NK-92 (cell line): Measurements from ENCODE around the gene SLC9A3.
"Not testable (repeated sequence)": the region's sequence is repeated elsewhere in the genome, so short reads cannot be mapped to it uniquely, and the experiment has no call there.

ENCODE experiments used
- DNase-seq: peaks from one replicate; lab custom pipeline; 2025; ENCODE audit not compliant: unreplicated experiment; lab: John Stamatoyannopoulos, UW

SLC9A3 gene

DNA sequence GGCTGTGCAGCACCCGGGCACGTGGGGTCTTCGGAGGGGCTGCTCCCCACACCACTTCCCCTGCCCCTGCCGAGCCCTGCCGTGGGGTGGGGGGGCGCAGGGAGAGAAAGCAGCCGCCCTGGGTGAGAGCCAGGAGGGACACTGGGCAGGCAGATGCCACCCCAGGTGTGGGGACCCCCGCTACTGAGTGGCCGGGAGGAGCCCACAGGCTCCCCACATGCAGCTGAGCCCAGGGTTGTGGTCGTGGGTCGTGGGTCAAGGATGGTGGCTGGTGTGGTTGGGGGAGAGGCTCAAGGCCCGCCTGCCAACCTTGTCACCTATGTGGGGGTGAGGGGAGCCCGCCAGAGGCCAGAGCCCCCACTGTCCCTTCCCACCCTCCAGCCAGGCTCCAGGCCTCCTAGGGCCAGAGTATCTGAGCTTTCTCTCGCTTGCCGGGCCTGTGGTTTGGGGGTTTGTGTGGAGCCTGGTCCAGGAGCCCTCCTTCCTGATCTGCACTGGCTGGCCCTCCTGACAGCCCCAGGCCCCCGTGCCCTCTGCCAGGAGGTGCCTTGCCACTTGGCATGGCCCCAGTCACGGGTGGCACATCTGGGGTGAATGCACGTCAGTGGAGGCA is 45.8 kb downstream of the SLC9A3 start:
- DNase-seq = no peak

GRCh38 chr5:477871-478270 is 46.4 kb downstream of the SLC9A3 start:
- DNase-seq = no peak

- DNase-seq = no peak
Measured at GRCh38 chr5:477247-477646, 47.0 kb downstream of the SLC9A3 start.

DNA sequence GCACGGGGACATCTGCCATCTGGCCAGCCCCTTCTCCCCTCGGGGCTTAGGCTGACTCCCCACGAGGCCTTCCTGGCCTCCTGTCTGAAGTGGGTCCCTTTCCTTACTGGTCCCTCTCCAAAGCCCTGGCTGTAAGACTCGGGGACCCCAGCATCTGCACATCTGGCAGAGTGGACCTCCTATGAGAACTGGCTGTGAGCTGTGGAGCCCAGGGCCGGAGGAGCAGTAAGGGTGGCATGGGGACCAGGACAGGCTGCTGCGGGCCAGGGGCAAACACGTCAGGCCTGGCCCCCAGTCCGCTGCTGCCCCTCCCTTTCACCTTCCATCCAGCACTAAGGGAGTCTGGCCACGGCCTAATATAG is 47.5 kb downstream of the SLC9A3 start:
- DNase-seq = no peak

DNA sequence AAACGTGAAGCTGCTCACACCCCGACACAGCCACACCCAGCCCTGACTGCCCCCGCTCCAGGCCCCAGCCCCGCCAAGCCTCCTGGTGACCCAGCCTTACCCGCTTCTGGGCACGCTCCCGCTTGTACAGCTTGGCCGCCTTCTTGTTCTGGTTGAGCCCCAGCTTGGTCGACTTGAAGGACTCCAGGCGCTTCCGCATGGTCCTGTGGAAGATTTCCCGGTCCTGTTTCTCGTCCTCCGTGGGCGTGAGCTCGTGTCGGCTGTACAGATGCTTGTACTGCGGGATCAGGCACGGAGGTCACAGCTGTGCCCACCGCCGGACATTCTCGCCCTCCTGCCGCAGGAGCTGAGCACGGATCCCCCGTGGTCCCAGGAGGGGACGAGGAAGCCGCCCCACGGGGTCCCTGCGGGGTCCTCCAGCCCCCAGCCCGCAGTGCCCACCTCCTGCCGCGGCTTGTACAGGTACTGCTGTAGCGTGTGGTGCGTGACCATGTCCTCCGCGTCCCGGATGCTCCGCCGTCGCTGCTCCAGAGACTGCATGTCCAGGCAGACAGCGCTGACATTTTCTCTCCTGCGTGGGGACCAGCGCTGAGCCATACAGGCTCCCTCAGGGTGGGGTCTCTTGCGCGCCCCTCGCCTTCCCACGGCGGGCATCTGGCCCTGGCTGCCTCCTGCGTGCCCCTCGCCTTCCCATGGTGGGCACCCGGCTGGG is 48.0 kb downstream of the SLC9A3 start:
- no peak for DNase-seq

DNA sequence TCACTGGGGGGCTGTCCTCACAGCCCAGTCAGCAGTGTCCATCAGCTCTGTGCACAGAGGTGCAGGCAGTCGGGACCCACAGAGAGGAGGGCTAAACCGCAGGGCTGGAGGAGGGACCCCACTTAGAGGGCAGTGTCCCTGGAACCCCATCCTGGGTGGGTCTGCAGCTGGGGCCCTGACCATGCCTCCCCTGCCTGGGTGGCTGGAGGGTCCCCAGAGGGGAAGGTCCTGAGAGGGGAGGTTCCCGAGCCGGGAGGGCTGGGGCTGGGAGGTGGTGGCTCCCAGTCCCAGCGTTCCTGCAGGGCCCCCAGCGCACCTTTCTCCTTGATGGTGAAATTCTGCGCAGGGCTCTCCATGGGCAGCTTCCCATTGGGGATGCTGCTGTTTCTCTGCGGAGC is 48.5 kb downstream of the SLC9A3 start:
- DNase-seq = no peak

- no peak for DNase-seq
Measured at GRCh38 chr5:474840-475661, 49.2 kb downstream of the SLC9A3 start.

GRCh38 chr5:474232-474839 is 49.9 kb downstream of the SLC9A3 start:
- not testable (repeated sequence) for DNase-seq

- DNase-seq = no peak
Measured at GRCh38 chr5:473551-474192, 50.6 kb downstream of the SLC9A3 start.

DNA sequence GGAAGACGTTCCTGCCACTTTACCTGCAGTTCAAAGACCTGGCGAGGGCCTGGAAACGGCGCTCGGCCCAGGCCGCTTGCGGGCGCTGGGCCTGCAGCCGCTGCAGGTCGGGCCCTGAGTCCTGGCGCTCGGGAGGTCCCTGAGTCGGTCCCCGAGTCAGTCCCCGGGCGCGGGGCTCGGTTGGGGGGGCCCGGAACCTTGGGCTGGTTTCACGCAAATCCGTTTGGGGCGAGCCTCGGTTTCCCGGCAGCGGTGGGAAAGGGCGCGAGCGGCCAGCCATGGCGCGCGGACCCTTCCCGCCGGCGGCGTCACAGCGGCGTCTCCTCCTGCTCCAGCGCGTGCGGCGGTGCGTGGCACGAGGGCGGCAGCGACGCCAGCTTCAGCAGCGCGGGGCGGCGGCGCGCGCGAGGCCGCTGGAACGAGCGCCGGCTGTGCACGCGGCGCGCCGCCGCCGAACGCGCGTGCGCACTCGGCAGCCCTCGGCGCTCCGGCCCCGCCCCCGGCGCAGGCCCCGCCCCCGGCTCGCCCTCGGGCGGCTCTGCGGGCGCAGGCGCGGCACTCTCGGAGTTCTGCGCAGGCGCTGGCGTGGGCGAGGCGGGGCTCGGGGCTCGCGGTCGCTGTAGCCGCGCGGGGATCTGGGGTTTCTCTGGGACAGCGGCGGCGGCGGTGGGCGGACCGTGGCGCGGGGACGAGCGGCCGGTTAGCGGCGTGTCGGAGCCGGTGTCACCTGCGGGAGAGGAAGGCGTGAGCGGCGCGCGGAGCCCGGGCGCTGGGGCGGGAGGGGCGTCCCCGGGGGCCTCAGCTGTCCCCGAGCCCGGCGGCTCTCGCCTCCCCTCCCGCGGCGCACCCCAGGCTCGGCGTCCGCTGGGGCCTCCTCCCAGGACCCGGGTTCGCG is 51.3 kb downstream of the SLC9A3 start:
- DNase-seq = no peak

DNA sequence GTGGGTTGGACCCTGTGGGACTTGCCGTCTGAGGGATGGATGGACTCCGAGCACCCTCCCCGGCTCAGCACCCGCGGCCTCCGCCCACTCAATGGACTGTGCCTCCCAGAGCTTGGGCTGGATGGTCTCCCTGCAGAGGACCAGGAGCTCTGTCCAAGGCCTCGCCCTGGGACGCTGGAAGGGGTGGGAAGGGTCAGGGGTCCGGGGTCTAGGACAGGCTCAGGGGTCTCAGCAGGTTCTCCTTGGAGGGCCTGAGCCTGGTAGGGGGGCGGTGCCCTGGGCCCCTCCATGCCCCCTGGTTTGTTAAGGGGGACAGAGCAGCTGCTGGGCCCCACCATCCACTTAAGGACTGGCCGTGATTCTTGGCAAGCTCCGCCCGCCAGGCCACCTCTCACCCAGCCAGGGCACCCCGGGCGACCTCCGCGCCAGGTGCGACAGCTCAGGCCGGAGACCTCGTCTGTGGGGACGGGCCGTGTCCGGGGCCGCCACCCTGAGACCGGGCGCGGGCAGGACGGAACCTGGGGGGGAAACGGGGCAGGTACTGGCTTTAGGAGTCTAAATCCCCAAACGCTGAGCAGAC is 52.1 kb downstream of the SLC9A3 start:
- DNase-seq = no peak

DNA sequence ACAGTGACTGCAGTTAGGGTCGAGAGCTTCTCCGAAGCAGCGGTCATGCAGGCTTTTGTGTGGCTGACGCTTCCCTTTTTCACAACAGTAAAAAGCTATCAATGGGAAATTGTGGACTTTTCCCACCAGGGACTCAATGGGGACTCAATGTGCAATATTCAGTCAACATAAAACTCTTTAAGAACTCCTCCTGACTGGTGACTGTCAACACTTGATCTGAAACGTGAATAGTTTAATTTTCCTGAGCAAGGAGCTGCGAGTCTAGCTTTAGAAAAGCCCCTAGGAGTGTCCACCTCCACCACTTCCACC is 52.5 kb downstream of the SLC9A3 start:
- DNase-seq = no peak

DNA sequence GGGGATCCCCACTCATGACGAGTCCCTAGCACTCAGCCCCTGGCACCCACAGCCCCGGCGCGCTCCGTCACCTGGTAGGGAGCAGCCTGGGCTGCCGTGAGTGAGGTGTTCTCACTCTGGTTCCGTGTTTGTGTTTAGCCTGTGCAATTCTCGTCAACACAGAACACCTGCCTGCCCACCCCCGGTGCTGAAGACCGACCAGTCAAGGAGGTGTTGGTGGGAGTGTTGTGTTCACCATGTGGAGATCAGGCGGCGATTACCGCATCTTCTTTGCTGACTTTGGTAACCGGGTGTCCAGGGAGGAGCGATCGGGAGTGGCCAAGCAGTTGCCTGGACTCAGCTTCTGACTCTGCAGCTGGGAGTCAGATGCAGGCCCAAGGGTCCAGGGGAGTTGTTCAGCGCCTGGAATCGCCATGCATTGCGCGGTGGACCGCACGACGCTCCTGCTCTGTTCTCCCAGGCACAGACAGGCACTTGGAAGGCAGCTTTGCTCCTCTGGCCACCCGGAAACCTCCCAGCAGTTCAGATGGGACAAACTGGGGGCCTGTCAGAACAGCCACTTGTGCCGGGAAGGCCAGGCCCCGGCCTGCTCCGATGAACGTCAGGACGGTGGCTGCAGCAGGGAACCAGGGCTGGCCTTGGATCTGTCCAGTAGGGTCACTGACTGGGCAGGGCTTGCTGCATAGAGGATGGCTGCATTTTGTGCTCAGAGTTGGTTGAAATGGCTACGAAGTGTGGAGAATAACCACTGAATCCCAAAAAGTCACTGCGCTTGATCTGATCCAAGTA is 53.1 kb downstream of the SLC9A3 start:
- DNase-seq = no peak

DNA sequence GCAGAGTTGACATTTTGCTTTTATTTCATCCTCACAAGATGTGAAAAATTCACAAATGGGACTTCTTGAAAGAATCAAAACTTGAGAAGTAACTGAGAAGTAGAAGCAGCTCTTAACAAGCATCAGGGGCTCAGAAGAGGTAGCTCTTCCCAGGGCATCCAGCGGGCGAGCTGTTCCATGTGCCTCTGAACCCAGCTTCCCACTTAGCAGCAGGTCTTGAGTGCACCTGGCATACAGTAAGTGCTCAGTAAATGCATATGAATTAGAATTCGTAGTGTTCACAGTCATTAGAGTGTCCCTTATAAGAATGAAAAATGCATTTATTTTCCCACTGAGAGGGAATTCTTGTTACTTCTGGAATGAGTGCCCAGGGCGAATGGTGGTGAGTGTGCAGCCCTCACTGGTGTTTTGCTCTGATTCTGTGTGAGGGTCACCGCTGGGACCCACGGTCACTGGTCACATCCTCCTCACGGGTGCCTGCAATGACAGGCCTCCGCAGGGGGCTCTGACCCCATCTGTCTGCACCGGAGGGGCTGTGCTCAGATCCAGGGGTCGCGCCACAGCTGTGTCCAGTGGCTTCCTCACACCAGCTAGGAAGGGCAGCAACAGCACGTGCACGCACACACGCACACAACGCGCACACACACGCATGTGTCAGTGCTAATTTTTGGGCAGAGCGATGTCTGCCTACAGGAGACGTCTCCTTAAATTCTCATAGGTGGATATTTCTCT is 54.3 kb downstream of the SLC9A3 start:
- DNase-seq = no peak

GRCh38 chr5:468401-468800 is 55.8 kb downstream of the SLC9A3 start:
- DNase-seq = no peak

DNA sequence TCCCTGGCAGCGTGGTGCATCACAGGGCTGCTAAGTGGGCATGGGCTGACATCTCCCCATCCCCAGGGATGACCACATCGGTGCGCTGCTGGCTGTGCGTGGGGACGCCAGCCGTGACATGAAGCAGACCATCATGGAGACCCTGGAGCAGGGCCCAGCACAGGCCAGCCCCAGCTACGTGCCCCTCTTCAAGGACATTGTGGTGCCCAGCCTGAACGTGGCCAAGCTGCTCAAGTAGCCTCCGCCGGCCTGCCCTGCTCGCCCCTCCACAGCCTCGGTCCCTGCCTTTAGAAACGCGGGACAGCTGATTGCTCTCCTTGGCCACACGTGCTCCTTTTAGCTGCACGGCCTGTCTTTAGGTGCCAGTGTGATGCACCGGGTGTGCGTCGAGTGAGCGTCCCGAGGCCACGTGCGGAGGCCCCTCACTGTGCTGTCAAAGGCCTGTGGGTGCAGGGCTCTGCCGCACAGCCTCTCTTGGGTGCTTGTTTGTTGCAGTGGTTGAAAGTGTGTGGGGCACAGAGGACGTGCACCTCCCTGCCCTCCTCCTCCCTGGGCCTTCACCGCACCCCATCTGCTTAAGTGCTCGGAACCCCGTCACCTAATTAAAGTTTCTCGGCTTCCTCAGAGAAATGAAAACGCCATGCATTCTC is 57.5 kb downstream of the SLC9A3 start:
- no peak for DNase-seq

DNA sequence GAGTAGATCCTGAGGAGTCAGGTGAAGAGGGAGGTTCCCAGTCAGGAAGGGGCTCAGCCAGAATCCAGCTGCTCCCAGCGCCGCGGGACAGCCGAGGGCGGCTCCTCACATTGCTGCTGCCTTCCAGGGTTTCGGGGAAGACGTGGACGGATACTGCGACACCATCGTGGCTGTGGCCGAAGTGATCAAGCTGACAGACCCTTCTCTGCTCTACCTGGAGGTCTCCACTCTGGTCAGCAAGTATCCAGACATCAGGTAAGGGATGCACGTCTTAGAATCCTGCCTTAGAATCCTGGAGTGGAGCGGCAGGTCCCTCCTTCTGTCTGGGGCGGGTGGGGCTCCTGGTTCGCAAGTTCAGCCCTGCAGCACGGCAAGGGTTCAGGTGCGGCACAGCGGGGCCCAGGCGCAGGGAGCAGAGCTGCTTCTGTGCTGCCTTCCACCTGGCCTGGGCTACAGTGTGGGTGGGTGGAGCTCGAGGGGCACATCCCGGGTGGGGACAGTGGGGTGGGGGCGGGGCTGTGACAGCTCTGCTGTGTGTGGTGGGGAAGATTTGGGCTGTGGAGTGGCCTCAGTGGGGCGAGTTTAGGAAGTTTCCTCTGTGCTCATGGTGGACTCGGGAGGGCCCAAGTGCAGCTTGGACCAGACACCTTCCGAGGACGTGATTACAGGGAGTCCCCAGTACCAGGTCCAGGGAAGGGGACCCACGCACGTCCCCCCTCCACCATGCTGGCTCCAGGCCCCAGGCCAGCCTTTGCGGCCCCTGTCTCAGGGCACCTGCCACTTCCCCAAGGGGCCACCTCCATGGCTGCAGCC is 58.5 kb downstream of the SLC9A3 start:
- no peak for DNase-seq
